CD4-positive, alpha-beta T cell treated with Interleukin-15 for 4 hours (primary cell): ENCODE data around the gene CCDC159.
"Not testable (repeated sequence)": the region's sequence is repeated elsewhere in the genome, so short reads cannot be mapped to it uniquely, and the experiment has no call there.

Experiments used
- DNase-seq: peaks from one replicate; pipeline ENCODE4 v3.0.0-alpha.2; 2020; ENCODE audit warnings: low spot score

CCDC159 gene, protein sequence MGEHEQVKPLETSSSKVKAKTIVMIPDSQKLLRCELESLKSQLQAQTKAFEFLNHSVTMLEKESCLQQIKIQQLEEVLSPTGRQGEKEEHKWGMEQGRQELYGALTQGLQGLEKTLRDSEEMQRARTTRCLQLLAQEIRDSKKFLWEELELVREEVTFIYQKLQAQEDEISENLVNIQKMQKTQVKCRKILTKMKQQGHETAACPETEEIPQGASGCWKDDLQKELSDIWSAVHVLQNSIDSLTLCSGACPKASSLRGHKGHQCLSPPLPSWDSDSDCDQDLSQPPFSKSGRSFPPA

DNA sequence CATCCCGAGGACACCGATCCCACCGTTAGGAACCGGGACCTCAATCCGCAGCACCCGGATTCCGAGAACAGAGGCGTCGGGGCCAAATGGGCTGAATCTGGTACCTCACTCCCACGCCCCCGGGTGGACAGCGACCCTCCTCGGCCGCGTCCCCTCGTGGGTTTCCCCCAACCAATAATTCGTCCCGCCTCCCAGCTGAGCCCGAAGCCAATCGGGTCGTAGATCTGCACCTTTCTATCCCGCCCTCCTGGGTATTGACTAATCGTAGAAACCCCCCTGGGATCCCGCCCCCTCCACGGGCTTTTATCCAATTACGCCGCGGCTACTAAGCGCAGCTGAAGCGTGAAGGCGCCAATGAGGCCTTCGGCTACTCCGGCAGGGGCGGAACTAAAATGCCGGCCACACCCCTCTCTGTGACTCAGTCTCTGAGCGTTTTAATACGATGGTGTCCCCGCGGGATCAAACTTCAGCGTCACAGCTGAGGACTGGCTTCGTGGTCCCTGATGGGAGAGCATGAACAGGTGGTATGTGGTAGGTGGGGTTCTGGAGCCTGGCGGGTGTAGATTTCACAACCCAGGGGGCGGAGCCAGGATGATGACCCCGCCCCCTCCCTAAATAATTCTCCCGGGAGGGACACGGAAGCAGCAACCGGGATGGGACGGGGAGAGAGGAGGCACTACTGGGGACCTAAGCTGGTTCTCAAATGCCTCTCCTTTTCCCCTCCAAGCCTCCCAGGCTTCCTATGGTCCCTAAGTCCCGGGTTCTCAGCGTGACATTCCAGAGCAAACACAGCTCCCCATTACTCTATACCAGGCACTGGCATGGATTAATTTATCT is at the start of gene CCDC159, which contains the start of gene TMEM205:
Gene CCDC159 (plus strand): TSS at position 416 of the 837 bp plus-strand sequence. CDS start 88 bp downstream, at position 504.
Gene TMEM205 (minus strand): TSS at position 165 of the 837 bp plus-strand sequence. CDS start 649 bp downstream, outside the sequence.
- peak; percentile 99 for DNase-seq

GRCh38 chr19:11299946-11300810 is 46.1 kb upstream of the CCDC159 start:
- no peak for DNase-seq

- DNase-seq = no peak
These were observed 45.6 kb upstream of the CCDC159 start for GRCh38 chr19:11300811-11301120.

DNA sequence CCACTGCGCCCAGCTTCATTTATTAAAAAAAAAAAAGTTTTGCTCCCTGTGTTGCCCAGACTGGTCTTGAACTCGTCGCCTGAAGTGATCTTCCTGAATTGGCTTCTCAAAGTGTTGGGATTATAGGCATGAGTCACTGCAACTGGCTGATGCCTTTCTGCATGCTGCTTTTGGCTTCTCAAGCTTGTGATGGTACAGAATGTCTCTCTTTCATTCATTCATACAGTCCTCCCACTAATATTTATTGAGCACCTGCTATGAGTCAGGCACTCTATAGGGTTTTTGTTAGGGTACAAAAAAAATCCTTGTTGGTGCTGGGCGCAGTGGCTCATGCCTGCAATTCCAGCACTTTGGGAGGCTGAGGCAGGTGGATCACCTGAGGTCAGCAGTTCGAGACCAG is 41.4 kb upstream of the CCDC159 start:
- no peak for DNase-seq

GRCh38 chr19:11306337-11306736 is 40.0 kb upstream of the CCDC159 start:
- no peak for DNase-seq

DNA sequence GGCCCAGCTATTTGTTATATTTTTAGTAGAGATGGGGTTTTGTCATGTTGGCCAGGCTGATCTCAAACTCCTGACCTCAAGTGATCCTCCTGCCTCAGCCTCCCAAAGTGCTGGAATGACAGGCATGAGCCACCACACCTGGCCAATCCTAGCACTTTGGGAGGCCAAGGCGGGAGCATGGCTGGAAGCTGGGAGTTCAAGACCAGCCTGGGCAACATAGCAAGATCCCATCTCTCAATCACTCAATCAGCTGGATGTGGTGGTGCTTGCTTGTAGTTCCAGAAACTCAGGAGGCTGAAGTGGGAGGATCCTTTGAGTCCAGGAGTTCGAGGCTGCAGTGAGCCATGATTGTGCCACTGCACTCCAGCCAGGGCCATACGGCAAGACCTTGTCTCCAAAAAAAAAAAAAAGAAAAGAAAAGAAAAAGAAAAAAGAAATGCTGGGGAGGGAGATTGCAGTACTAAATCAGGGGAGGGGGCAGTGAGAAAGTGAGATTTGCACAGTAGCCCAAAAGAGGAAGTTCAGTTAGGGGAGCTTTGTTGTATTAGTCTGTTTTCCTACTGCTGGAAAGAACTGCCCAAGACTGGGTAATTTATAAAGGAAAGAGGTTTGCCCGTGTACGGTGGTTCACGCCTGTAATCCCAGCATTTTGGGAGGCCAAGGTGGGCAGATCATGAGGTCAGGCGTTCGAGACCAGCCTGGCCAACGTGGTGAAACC is 25.9 kb upstream of the CCDC159 start:
- not testable (repeated sequence) for DNase-seq

- no peak for DNase-seq
These were observed 24.9 kb upstream of the CCDC159 start for GRCh38 chr19:11321191-11322126.

DNA sequence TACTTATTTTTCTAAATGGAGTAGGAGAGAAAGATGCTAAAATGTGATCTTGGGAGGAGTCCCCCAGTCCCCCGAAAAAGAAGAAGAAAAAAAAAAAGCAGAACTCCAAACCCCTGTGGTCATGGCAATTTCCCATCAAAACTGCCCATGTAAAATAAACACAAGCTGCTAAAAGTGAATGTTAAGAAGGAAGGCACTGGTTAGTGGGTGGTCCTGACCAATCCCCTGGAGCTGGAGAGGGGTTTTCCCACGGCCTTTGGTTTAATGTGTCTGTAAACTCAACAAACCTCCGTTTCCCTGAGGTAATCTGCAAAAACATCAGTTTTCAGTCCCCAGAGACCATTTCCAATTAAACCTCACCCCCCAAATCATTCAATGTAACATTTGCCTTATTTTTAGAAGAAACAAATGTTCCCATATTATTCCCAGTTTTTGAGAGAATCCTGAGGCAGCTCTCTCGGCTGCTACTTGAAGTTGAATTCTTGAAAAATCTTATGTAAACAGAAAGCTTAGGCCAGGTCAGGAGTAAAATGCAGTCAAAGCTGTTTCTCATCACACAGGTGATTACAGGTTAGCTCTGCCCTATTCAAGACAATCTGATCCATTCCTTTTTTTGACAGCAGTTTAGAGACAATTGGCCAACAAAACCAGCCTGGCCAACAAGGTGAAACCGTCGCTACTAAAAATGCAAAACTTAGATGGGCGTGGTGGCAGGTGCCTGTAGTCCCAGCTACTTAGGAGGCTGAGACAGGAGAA is 23.9 kb upstream of the CCDC159 start:
- no peak for DNase-seq

DNA sequence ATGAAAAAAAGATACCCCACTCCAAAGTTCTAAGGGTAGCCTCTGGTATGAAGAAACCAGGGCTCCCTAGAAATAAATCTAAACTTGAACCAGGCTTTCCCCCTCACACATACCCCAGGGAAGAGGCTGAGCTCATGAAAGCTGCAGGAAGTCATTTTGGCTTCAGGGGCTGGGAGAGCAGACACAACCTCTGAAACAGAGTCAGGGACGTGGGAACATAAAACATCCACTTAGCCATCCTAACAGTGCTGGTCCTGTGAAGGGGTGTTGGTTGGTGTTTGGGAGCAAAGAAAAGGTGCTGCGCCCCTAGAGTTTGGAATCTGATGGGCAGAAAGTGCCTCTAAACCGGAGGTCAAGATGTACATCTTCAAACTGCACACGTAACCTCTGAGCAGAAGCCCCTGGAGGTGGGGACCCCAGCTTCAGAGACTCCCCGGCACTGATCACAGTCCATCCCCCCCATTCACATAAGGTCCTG is 22.7 kb upstream of the CCDC159 start:
- DNase-seq = no peak

DNA sequence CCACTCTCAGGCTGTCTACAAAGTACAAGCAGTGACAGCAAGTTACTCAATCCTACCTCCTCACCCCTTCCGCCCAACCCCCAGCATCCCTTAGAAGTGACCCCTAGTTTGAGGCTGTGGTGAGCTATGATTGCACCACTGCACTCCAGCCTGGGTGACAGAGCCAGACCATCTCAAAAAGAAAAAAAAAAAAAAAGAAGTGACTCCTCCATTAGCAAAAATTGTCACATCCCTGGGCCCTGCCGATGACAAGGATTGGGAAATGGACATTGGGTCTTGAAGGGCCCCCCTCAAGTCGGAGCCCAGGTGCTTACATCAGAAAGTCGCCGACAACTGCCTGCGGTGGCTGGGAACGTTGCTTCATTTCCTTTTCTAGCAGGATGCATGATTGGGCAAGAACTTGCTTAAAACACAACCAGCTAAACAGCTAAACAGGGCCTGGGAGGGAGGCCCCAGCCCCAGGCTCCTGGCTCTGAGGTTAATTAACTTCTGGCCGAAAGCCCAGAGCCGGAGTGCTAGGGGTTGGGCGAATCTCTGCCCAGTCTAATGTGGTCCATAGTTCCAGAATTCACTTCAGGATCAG is 22.1 kb upstream of the CCDC159 start:
- DNase-seq = no peak

- no peak for DNase-seq
These were observed 21.4 kb upstream of the CCDC159 start for GRCh38 chr19:11324748-11325389.

GRCh38 chr19:11325544-11325943 is 20.8 kb upstream of the CCDC159 start:
- DNase-seq = no peak

DNA sequence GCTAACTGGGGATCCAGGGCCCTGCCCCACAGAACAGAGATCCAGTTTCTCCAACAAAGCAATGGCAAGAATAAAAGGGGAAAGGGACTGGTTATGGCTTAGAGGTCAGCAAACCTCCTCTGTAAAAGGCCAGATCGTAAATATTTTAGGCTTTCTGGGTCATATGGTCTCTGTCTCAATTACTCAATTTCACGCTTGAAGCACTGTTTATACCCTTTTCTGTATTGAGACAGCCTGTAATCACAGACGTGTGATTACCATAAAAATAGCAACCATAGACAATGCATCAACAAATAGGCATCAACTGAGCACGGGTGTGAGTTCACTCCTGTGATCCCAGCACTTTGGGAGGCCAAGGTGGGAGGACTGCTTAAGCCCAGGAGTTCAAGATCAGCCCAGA is 16.2 kb upstream of the CCDC159 start:
- DNase-seq = no peak

DNA sequence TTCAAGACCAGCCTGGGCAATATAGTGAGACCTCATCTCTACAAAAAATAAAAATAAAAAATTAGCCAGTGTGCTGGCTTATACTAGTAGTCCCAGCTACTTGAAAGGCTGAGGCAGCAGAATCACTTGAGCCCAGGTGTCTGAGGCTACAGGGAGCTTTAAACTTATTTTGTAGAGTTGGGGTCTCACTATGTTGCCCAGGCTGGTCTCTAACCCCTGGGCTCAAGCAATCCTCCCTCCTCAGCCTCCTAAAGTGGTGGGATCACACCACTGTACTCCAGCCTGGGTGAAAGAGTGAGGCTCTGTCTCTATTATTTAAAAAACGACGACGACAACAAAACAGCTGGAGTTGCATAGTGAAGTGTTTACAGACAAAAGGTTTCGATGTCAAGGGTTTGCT is 14.8 kb upstream of the CCDC159 start:
- no peak for DNase-seq

DNA sequence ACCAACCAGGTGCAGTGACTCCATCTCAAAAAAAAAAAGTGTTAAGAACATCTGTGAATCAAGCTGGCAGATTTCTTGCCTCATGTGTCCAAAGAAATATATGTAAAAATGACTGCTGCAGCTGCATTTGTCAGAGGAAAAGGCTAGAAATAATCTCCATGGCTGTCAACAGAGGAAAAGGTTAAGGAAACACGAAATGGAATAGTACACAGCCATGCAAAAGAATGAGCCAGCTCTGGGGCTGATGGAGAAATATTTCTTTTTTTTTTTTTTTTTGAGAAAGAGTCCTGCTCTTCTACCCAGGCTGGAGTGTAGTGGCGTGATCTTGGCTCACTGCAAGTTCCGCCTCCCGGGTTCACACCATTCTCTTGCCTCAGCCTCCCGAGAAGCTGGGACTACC is 13.5 kb upstream of the CCDC159 start:
- no peak for DNase-seq

DNA sequence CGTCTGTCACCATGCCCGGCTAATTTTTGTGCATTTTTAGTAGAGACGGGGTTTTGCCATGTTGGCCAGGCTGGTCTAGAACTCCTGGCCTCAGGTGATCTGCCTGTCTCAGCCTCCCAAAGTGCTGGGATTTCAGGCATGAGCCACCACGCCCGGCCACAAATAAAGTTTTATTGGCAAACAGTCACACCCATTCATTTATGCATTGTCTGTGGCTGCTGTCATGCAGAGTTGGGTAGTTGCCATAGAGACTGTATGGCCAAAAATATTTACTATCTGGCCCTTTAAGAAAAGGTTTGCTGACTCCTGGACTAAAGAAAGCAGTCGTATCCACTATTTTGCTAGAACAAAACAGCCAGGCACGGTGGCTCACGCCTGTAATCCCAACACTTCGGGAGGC is 12.5 kb upstream of the CCDC159 start:
- not testable (repeated sequence) for DNase-seq

- DNase-seq = no peak
These were observed 10.7 kb upstream of the CCDC159 start for GRCh38 chr19:11335449-11336146.

- no peak for DNase-seq
These were observed 9.2 kb upstream of the CCDC159 start for GRCh38 chr19:11337080-11337479.
